HUDEP-2 (cell line): ENCODE measurements around the gene RRM2.

Experiments used
- DNase-seq, 76 experiments: peaks; one replicate each; lab custom pipeline; 2025; ENCODE audit not compliant: unreplicated experiment in 76 of 76; lab: John Stamatoyannopoulos, UW

Gene RRM2

DNA sequence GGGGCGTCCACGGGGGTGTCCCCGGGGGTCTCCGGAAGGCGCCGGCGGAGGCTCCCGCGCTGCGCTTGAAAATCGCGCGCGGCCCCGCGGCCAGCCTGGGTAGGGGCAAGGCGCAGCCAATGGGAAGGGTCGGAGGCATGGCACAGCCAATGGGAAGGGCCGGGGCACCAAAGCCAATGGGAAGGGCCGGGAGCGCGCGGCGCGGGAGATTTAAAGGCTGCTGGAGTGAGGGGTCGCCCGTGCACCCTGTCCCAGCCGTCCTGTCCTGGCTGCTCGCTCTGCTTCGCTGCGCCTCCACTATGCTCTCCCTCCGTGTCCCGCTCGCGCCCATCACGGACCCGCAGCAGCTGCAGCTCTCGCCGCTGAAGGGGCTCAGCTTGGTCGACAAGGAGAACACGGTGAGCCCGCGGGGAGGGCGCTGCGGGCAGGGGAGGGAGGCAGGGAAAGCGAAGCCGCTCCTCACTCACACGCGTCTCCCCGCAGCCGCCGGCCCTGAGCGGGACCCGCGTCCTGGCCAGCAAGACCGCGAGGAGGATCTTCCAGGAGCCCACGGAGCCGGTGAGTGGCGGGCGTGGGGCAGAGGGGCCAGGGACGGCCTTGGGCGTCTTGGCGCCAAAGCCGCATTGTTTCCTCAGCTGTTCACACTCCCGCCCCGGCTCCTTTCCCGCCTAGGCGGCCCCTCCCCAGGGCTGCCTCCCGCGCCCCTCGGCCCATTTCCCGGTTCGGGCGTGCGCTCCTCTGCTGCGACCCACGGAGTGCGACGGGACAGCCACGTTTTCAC lies at the start of gene RRM2:
Gene RRM2 (plus strand): TSS at position 240 of the 781 bp plus-strand sequence. CDS start 60 bp downstream, at position 300.
- peak; percentile 20 to 94 (median 91) for DNase-seq

DNA sequence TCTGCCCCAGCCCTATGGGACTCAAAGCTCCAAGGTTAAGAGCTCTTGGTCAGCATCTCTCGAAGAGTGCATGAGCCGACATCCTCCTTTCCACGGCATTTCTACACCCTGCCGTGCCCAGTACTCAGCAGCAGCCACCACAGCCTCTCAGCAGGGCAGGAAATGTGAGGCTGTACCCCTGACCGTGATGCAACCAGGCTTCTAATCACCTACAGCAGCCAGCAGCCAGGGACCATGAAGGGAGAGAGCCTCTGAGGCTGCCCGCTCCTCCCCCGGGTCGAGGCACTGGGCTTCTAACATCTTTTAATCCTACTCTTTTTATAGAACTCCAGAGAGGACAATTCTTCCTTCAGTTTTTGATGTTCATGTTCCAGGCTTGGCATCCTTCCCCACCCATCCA lies 48.8 kb upstream of the RRM2 start:
- no peak for DNase-seq

- DNase-seq, result no peak
These were observed 47.4 kb upstream of the RRM2 start for GRCh38 chr2:10075101-10075500.

- no peak for DNase-seq
These were observed 46.8 kb upstream of the RRM2 start for GRCh38 chr2:10075571-10076209.

GRCh38 chr2:10076511-10076910 lies 46.0 kb upstream of the RRM2 start:
- DNase-seq, result no peak

GRCh38 chr2:10076988-10077527 lies 45.5 kb upstream of the RRM2 start:
- DNase-seq, result no peak

GRCh38 chr2:10078001-10078400 lies 44.5 kb upstream of the RRM2 start:
- no peak for DNase-seq

DNA sequence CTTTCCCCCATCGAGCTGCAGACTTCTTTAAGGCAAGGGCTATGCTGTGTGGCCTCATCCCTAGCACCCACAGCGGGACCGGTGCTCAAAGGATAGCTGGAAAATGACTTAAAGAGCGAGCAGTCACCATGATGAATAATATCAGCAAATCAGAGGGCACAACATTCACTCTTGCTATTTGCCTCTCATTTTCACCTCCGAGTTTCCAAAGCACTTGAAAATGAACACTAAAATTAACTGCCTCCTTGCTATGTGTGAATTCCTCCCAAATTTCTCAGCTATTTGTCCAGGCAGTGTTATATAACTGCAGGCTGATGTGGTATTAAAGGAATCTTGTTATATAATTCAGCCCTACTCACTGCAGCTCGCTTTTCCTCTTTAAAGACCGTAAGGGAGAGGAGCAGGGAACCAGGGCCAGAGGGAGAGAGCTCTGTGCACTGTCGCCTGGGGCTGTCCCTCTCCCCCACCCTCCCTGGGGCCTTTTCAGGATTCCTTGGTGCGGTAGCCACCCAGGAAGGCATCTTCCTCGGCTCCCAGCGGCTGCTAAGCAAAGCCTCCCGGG lies 43.8 kb upstream of the RRM2 start:
- DNase-seq, result no peak

- no peak for DNase-seq
These were observed 43.2 kb upstream of the RRM2 start for GRCh38 chr2:10079266-10079869.

DNA sequence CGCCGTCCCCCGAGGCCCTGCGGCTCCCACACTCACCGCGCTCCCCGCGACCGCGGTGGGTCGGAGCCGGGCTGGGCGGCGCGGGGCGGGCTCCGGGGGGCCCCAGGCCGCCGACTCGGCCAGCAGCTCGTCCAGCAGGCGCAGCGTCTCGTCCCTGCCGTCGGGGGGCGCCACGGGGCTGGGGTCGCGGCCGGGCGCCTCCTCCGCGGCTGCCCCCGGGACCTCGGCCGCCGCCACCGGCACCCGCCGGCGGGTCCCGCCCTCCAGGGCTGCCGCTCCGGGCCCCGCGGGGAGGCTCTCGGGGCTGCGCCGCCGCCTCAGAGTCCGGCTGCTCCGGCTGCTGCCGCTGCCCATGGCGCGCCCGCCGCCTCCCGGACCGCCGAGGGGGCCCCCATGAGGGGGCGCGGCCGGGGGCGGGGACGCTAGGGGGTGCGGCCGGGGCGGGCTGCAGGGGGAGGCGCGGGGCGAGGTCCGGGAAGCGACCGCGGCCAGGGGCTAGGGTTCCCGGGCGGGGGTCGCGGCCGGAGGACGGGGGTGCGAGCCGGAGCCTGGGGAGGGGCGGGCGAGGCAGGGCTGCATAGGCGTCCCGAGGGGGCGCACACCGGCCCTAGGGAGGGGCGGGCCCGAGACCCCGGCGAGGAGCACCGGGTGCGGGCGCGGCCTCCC lies 42.5 kb upstream of the RRM2 start, which contains the start of gene CYS1:
Gene CYS1 (minus strand): TSS at position 542 of the 666 bp plus-strand sequence. CDS start 188 bp downstream, at position 354.
- DNase-seq, result no peak

GRCh38 chr2:10080536-10081304 lies 41.8 kb upstream of the RRM2 start:
- no peak for DNase-seq

GRCh38 chr2:10083046-10083445 lies 39.5 kb upstream of the RRM2 start:
- no peak for DNase-seq

DNA sequence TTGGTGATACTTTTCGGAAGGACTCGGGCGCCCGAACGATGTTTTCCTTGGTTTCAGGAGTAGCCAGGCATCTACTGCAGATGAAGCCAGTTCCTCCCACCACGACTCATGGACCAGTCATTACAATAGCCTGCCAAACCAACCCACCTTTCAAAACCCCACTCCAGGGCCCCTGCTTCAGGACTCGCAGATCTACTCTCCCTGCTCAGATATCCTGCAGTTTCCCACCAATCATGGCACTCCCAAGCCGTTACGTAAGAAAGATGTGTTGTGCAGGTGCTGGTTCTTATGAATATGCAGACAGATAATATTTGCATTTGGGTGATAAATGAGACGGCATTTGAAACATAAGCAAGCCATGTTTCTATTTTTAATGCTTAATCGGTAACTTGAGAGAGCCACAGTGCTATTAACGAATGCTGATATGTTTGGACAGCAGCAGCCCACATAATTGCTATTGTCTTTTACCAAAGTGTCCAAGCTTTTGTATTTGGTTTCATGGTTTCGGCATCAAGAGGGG lies 38.8 kb upstream of the RRM2 start:
- DNase-seq, result no peak

- DNase-seq, result no peak
These were observed 38.2 kb upstream of the RRM2 start for GRCh38 chr2:10084223-10084865.

DNA sequence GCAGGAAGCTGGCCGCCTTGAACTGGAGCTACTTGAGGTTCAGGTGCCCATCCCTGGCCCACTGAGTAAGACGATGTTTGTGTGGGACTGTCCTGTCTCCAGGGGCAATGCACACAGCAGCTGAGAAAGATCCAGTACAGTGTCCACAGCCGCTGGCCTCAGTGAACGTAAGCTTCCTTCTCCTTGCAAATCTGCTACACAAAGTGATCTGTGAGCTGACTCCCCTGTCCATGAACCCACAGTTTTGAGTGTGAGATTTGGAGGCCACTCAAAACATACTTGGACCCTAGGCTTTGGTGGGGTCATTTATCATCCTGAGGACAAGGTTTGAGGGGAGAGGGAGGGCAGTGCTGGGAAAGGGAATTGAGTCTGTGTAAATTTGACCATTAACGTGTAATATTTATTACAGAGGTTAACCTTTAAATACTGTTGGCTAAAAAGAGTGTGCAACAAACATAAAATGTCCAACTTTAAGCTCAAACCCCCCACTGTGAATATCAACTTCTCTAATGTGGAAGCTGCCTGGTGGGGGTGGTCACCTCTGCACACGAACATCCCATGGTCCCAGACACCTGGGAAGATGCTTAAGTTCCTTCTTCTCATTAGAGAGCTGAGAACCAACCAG lies 37.4 kb upstream of the RRM2 start:
- no peak for DNase-seq

GRCh38 chr2:10085668-10086059 lies 36.9 kb upstream of the RRM2 start:
- DNase-seq, result no peak

DNA sequence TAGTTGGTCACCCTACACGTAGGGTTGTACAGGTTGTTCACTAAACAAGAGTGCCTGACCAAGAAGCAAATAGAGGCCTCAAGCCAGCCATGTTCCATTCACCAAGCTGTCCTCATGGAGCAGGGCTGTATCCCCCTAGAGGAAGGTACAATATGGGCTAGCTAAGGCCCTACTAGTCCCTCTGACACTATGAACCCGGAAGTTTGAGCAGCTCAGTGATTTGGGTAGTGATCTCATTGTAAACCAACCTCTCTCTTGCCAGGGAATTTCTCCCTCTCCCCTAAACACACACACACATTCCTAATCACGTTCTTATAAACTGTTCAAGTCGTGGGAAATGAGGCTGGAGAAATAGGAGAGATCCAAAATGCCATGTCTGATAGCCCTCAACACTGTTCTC lies 35.6 kb upstream of the RRM2 start:
- DNase-seq, result no peak

DNA sequence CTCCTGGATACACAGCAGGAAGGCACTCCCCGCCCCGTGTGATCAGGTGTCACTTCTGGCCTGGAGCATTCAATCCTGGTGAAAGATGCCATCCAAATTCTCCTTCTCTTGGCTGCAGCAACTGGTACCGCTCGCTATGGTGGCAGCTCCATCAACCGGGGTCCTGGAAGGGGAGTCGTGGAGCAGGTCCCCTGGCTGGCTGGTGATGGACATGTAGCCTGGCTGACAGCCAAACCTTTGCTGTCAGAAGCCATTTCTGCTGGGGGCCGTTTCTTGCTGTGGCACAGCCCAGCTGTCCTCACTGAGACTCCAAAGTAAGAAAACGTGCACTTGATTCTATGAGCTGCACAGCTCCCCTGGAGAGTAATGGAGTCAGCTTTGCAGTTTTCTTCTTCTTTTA lies 35.2 kb upstream of the RRM2 start:
- no peak for DNase-seq
